NCI-H524 treated with DMSO at 0.1 percent for 48 hours (cell line): ENCODE measurements around the gene PTPRJ.

ENCODE experiments used
- DNase-seq: peaks from one replicate; lab custom pipeline; 2025; lab: John Stamatoyannopoulos, UW

The PTPRJ gene

GRCh38 chr11:48040830-48041444, 60.6 kb downstream of the PTPRJ start:
- no peak for DNase-seq

GRCh38 chr11:48041877-48042695, 61.7 kb downstream of the PTPRJ start:
- DNase-seq, result no peak

DNA sequence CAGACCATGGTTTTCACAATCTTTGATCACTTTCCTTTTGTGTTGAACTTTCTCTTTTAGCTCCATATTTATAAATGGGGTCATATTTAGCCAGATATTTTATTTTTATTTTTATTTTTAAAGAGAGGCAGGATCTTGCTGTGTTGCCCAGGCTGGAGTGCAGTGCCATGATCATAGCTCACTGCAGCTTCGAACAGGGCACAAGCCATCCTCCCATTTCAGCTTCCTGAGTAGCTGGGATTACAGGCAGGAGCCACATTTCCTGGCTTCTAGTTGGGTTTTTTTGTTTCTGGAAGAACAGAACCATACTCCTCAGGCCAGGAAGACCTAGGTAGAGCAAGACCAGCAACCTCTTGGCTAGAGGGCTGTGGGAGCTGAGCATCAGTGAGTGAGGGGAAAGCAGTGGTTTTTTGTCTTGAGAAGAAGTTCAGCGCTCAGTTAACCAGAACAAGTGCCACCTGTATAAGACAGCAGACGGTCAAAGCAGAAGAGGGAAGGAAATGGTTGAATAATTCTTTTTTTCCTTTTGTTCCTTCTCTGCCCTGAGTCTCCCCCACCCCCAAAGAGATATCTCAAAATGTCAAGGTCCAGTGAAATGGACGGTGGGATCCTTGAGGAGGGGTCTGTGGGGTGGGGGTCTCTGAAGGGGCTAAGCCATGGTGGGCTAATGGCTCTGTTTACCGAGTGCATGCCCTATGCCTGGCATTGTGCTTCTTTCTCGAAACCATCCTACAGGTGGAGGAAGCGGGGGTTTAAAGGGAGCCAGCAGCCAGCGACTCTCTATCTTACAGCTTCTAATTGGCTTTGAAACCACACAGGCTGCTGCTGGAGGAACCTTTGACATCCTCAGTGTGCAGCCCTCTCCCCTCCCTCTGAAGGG, 63.0 kb downstream of the PTPRJ start:
- DNase-seq, result no peak

GRCh38 chr11:48043991-48044512, 63.7 kb downstream of the PTPRJ start:
- DNase-seq, result no peak

DNA sequence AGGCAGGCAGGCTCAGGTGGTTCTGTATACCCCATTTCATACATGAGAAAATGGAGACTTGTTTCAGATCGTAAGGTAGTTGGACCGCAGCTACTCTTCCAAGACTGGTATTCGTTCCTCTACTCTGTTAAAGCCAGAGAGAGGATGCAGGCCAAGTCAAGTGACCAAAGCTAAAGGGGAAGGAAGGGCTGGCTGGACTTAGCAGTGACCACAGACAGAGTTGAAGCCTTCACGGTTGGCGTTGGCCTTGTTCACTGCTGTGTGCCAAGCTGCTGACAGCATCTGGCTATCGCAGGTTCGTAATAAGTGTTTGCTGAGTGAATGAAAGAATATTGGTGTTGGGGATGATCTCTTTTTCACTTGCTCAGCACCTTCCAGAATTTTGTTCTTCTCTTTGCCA, 64.2 kb downstream of the PTPRJ start:
- DNase-seq, result no peak

GRCh38 chr11:48045536-48045935, 65.2 kb downstream of the PTPRJ start:
- DNase-seq, result no peak

DNA sequence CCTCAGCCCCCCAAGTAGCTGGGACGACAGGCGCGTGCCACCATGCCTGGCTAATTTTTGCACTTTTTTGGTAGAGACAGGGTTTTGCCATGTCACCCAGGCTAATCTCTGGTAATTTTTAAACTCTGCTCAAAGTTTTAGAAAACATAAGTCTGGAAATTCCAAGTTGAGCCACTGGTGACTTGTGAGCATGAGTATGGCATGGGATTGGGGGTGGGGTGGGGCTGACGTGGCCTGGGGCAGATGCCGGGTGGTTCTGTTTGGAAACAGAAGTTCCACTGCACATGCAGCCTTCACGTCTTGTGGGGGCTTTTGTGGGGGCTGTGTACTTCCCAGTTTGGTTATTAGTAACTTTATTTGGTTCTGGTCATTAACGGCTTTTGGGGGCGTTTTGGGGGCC, 67.3 kb downstream of the PTPRJ start:
- DNase-seq, result no peak

- no peak for DNase-seq
Observed at GRCh38 chr11:48049036-48049435, 68.7 kb downstream of the PTPRJ start.

DNA sequence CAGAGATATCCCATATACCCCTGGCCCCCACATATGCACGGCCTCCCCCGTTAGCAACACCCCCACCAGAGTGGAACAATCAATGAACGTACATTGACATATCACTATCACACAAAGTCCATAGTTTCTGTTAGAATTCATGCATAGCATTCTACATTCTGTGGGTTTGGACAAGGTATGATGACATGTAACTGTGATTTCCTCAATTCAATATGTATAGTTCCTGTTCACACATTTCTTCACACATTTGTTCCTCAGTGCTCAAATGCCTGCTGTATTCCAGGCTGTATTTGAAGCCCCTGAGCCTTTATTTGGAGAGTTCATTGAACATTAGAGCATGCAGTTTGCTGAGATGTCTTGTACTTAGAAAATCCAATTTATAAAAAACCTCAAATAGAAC, 69.9 kb downstream of the PTPRJ start:
- DNase-seq, result no peak

- no peak for DNase-seq
Observed at GRCh38 chr11:48051217-48051830, 71.0 kb downstream of the PTPRJ start.

DNA sequence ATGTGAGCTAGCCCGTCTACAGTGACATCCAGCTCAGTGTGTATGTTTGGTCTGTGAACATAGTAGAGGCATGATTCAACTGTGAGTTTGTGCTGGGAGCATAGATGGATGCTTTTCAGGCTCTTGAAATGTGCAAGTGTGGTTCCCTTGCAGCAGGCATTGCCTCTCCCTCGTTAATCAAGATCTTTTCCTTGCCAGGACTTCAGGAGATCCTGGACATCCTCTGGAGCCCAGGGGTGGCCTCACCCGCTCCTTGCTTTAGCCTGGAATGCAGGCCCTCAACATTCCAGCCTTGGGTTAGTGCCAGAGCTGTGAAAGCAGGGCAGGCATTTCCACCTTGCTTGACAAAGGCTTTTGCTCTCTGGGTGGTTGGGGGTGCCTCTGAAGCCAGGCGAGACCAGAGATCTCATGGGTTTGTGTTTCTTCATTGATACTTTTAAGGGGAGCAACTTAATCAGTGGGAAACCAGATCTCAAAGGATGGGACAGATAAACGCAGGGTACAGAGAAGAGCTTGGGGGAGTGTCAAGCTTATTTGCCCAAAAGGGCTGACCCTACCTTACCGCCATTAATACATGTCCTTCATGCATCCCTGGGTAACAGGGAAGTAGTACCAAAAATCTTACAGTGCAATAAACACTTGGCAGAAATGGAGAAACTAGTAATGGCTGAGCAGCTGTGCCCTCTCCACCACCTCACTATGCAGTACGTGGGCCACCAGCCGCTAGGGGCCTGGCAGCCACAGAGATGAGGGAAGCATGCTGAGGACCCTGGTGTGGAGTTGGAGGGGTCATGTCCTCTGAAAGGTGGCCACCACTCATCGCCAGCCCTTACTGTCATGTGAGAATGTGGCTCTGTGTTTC, 72.1 kb downstream of the PTPRJ start:
- DNase-seq, result no peak

GRCh38 chr11:48054994-48055291, 74.6 kb downstream of the PTPRJ start:
- no peak for DNase-seq

GRCh38 chr11:48055292-48056132, 75.2 kb downstream of the PTPRJ start:
- DNase-seq, result no peak

- DNase-seq, result no peak
Observed at GRCh38 chr11:48056325-48057183, 76.2 kb downstream of the PTPRJ start.

DNA sequence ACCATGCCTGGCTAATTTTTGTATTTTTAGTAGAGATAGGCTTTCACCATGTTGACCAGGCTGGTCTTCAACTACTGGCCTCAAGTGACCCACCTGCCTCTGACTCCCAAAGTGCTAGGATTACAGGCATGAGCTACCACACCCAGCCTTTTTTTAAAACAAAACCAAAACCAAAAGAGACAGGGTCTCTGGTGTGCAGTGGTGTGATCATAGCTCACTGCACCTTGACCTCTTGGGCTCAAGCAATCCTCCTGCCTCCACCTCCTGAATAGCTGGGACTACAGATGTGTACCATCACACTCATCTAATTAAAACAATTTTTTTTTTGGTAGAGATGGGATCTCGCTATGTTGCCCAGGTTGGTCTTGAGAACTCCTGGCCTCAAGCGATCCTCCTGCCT, 77.7 kb downstream of the PTPRJ start:
- no peak for DNase-seq

DNA sequence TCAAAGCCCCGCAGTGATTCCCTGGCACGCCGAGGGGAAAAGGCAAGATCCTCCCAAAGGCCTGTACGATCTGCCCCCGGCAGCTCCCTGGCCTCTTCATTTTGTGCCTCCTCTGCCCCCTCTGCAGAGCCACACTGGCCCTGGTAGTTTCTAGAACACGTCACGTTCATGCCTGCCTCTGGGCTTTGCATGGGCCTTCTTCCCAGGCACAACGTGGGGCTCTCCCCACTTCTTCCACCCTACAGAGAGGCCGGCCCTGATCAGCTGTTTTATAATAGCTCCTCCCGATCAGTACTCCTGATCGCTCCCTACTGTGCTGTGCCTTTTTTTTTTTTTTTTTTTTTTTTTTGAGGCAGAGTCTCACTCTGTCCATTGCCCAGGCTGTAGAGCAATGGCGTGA, 78.4 kb downstream of the PTPRJ start:
- DNase-seq, result no peak

GRCh38 chr11:48062649-48063048, 82.3 kb downstream of the PTPRJ start:
- no peak for DNase-seq

GRCh38 chr11:48063424-48063978, 83.1 kb downstream of the PTPRJ start:
- no peak for DNase-seq

DNA sequence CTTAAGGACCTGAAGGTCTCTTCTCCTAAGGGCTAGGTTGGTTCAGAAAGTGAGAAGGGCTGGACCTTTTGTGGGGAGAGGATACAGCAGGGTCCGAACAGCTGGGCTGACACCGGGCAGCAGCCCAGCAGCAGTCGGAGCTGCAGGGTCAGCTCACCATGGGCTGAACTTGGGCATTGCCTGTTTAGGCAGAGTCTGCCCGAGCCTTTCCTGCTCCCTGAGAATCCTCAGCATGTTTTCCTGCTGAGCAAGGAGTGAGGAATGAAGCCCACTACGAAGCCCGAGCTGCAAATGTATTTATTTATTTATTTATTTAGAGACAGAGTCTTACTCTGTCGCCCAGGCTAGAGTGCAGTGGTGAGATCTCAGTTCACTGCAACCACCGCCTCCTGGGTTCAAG, 83.9 kb downstream of the PTPRJ start:
- DNase-seq, result no peak
